ENCODE measurements around the gene NGEF.
A peak's percentile ranks its signal among the peaks of the same experiment; 100 is the strongest.

The NGEF gene

DNA sequence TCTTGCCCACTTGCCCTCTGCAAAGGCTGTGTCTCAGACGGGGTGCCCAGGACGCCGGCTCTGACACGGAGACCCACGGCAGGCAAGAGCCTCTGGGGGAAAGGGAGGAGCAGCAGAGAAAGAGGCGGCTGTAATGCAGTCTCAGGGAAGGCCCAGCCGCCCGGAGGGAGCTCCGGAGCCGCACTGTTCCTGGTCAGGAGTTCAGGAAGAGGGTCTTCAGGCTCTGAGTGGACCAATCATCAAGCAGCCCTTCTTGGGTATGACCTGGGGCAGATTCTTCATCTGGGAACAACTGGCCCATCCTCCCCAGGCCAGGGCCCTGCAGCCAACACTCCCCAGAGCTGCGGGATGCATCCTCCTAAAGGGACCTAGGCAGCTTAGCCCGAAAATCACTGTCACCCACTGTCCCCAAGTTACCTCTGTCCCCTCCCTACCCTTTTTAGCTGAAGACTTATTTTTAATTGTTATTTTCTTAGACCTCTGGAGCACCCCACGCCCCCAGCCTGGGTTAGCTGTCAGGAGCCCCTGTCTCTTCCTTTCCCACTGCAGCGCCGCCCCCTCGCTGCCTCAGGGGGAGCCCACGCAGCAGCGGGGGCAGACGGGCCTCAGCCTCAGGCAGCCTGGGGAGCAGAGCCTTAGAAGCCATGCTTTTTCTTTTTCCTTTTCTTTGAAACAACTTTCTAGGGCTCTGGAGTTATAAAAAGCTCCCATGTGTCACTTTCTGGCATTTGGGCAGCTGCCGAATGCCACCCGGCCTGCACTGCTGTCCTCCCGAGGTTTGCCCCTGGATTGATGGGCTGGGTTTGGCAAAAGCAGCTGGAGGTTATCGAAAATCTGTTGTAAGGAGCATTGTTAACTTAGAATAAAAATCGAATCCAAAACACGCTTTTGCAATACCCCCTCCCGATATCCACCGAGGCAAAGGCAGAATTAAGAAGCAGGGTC, 18.8 kb upstream of the NGEF start:
- no peak for DNase-seq (ENCODE audit: low read depth)
- no peak overlapping the region for H3K4me3 ChIP-seq (ENCODE audit: low read depth, low read length)
- TF ChIP-seq, protein P1, sequence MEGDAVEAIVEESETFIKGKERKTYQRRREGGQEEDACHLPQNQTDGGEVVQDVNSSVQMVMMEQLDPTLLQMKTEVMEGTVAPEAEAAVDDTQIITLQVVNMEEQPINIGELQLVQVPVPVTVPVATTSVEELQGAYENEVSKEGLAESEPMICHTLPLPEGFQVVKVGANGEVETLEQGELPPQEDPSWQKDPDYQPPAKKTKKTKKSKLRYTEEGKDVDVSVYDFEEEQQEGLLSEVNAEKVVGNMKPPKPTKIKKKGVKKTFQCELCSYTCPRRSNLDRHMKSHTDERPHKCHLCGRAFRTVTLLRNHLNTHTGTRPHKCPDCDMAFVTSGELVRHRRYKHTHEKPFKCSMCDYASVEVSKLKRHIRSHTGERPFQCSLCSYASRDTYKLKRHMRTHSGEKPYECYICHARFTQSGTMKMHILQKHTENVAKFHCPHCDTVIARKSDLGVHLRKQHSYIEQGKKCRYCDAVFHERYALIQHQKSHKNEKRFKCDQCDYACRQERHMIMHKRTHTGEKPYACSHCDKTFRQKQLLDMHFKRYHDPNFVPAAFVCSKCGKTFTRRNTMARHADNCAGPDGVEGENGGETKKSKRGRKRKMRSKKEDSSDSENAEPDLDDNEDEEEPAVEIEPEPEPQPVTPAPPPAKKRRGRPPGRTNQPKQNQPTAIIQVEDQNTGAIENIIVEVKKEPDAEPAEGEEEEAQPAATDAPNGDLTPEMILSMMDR (IDR thresholded peaks at IDR 0.05; ENCODE audit: low read depth, low read length, missing control alignments): no peak
- in situ Hi-C loops (cut with HindIII; ENCODE audit: low sequenced_read_pairs): no loop called here

DNA sequence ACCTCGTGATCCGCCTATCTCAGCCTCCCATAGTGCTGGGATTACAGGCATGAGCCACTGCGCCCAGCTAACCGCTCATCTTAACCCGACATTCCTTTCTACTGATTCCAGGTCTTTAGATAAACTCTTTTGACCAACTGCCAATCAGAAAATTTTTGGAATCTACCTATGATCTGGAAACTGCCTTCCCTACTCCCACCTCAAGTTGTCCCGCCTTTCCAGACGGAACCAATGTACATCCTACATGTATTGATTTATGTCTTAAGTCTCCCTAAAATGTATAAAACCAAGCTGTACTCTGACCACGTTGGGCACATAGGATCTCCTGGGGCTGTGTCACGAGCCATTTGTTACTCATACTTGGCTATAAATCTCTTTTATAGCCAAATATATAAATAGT, 16.3 kb upstream of the NGEF start:
- DNase-seq (ENCODE audit: low read depth): no peak
- no peak overlapping the region for H3K4me3 ChIP-seq (ENCODE audit: low read depth, low read length)
- TF ChIP-seq, protein P1 (IDR thresholded peaks at IDR 0.05; ENCODE audit: low read depth, low read length, missing control alignments): no peak
- in situ Hi-C loops (cut with HindIII; ENCODE audit: low sequenced_read_pairs): no loop called here

DNA sequence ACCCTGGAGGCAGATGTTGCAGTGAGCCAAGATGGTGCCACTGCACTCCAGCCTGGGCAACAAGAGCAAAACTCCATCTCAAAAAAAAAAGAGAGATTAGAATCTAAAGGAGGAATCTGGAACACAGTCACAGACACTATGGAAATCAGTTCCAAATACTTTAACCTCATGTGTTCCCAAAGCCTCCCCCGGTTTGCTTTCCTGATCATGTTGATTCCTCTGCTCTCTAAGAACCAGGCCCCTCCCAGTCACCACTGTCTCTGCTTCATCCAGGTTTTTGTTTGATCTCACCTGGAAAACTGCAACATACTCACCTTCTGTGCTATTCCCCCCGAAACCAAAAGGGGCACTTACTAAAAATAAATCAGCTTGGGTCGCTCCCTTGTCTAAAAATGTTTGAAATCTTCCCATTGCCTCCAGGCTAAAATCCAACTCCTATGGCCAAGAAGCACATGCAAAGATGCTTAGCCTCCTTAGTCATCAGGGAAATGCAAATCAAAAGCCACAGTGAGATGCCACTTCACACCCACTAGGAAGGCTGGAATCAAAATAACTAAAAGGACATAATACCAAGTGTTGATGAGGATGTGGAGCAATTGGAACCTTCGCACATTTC, 13.2 kb upstream of the NGEF start:
- no peak overlapping the region for H3K4me3 ChIP-seq (ENCODE audit: low read depth, low read length)
- TF ChIP-seq, protein P1 (IDR thresholded peaks at IDR 0.05; ENCODE audit: low read depth, low read length, missing control alignments): peak; percentile 13
- DNase-seq (ENCODE audit: low read depth): peak; percentile 74
- in situ Hi-C loops (cut with HindIII; ENCODE audit: low sequenced_read_pairs): no loop called here

DNA sequence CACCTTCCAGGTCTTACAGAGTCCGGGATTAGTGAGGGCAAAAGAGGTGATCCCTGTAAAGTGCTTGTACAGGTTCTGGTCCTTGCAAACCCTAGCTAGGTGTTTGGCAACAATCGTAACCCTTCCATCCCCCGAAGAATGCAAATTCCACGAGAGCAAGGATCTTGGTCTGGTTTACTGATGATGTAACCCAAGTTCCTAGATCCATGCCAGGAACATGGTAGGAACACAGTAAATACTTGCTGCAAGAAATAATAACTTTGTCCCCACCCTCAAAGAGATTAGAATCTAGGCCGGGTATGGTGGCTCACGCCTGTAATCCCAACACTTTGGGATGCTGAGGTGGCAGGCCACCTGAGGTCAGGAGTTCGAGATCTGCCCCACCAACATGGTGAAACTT, 12.7 kb upstream of the NGEF start:
- in situ Hi-C loops (cut with HindIII; ENCODE audit: low sequenced_read_pairs): no loop called here
- TF ChIP-seq, protein P1 (IDR thresholded peaks at IDR 0.05; ENCODE audit: low read depth, low read length, missing control alignments): no peak
- DNase-seq (ENCODE audit: low read depth): no peak
- H3K4me3 ChIP-seq (ENCODE audit: low read depth, low read length): no peak overlapping the region

DNA sequence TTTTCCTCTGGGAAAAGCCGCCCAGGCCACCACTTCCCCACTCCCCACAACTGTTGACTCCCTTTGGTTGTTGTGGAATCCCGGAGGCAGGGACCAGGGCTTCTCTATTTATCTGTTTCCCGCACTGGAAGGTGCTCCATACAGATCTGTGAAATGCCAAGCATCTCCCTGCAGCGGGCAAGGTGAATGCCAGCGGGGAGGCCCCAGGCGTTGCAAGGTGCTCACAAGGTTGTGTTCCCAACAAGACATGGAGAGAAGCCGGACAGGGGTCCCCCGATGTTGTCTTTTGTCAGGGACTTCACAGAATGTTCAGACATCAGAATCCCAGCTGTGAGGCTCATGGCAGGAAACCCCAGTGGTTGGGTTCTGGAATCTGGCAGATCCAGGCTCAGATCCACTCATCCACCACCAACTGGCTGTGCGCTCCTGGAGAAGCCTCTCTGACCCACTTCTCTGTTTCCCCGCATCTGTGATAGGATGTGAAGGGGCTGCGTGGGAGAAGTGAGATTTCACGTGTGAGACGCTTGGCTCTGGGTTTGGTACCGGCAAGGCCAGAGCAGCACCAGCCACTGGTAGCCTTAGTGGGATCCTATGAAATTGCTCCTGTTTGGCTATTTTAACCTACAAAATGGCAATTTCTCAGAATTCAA, 10.8 kb upstream of the NGEF start:
- no peak overlapping the region for H3K4me3 ChIP-seq (ENCODE audit: low read depth, low read length)
- TF ChIP-seq, protein P1 (IDR thresholded peaks at IDR 0.05; ENCODE audit: low read depth, low read length, missing control alignments): no peak
- DNase-seq (ENCODE audit: low read depth): no peak
- in situ Hi-C loops (cut with HindIII; ENCODE audit: low sequenced_read_pairs): no loop called here

DNA sequence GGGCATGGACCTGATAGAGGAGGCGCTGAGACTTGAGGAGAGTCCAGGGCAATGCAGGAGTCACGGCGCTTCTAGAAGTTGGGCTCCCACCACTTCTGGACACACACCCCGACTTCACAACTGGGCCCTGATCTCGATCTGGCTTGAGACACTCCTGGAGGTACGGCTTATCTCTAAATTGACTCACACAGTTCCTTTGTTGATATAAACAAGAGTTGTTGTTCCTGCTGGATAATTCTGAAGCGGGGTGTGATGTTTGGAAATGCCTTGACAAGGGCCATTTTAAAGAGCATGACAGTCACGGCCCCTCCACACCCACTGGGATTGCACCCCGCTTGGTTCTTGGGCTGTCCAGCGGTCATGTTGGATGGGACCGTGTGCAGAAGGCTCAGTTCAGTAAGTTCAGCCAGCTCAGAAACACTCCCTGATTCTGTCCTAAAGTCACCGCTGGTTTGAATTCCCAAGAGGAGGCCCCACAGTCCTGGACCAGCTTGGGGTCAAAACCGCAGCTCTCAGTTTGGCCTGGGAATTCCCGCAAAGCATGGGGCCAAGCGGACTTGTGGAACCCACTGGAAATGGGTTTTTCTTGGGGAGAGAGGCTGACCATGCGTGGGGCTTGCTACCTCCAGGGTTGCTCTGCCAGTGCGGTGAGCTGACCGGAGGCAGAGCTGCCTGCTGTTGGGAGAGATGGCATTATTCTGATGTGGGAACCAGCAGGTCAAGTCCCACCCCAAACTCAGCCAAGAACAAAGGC, 10.1 kb upstream of the NGEF start:
- H3K4me3 ChIP-seq (ENCODE audit: low read depth, low read length): no peak overlapping the region
- in situ Hi-C loops (cut with HindIII; ENCODE audit: low sequenced_read_pairs): no loop called here
- TF ChIP-seq, protein P1 (IDR thresholded peaks at IDR 0.05; ENCODE audit: low read depth, low read length, missing control alignments): no peak
- DNase-seq (ENCODE audit: low read depth): no peak
